Ovary (tissue), 9 donors: ENCODE measurements around the gene TTLL11. TPM values are rescaled to one million over a fixed set of nuclear protein-coding genes. Genes with fewer than 3 reads are reported as not detected.
A peak's percentile ranks its signal among the peaks of the same experiment; 100 is the strongest.

Experiments used
- DNase-seq, 5 donors: peaks; one replicate each; pipeline ENCODE4 v3.0.0-alpha.2; 2019 to 2020
- H3K27ac ChIP-seq, 2 donors: fragments of 200-600 bp; one replicate each; pipeline versions ENCODE4 v1.5.1 to v1.8.0; 2019 to 2022
- H3K27me3 ChIP-seq: fragments of 200-600 bp; one replicate; pipeline ENCODE4 v1.8.0; 2022
- H3K36me3 ChIP-seq: fragments of 200-600 bp; sonication (generic); one replicate; pipeline ENCODE4 v1.5.1; 2019
- H3K4me1 ChIP-seq: one replicate; pipeline ENCODE4 v1.8.1; 2013; ENCODE audit warnings: mild to moderate bottlenecking, moderate library complexity; ENCODE audit not compliant: insufficient read depth
- H3K4me3 ChIP-seq: fragments of 200-600 bp; sonication (generic); one replicate; pipeline ENCODE4 v1.5.1; 2017
- H3K9me3 ChIP-seq, 2 donors: fragments of 200-600 bp in 1 of 2; sonication (generic) in 1 of 2; one replicate each; pipeline versions ENCODE4 v1.5.1 to v1.8.1; 2013 to 2019; ENCODE audit warnings: mild to moderate bottlenecking in 1 of 2, moderate library complexity in 1 of 2
- EP300 ChIP-seq: sonication (generic); formaldehyde crosslinking; IDR thresholded peaks from one replicate; pipeline ENCODE4 v1.6.1; 2017; ENCODE audit warnings: antibody characterized with exemption
- POLR2A ChIP-seq: fragments of 450-650 bp; IDR thresholded peaks from one replicate; pipeline ENCODE4 v1.6.1; 2017; ENCODE audit warnings: antibody characterized with exemption, mild to moderate bottlenecking, moderate library complexity
- WGBS, 3 donors: extraction: QIAGEN DNeasy Blood & Tissue Kit in 1 of 3; methylation state at CpG; one replicate each; pipeline versions ENCODE4 v1.1.5 to v1.1.7; 2013 to 2017; 5-methylcytosine and 5-hydroxymethylcytosine counted together
- intact Hi-C, 4 donors: fragments of 100-400 bp; cut with DNase I; formaldehyde crosslinking; loops; one replicate each; pipeline versions ENCODE4 v1.11.0 to v1.15.1; 2022 to 2023
- polyA plus RNA-seq, 2 donors: library from polyadenylated mRNA; stranded (reverse); fragments of 200-250 nt in 1 of 2; fragments of 350-450 nt in 1 of 2; fragmentation: Illumina TruSeq in 1 of 2; extraction: RNeasy Lipid Tissue Mini Kit (QIAGEN cat#74804) in 1 of 2; gene quantifications; one replicate each; pipeline ENCODE4 v1.2.3, GENCODE V29; 2013 to 2014
- total RNA-seq, 7 donors: library from RNA; depleted of rRNA in 2 of 7; stranded (reverse); fragments of >200 nt in 2 of 7; fragmentation: NEBNext Ultra II Directional in 3 of 7; extraction: Animal tissue kit (Norgen Biotek cat#: 25700) in 3 of 7; gene quantifications; one replicate each; pipeline versions ENCODE4 v1.1.0 to v1.2.4, GENCODE V29; 2016 to 2023
- TF ChIP-seq, protein P1 (sequence below), 3 donors: fragments of 450-650 bp in 2 of 3; fragments of 200-600 bp in 1 of 3; IDR thresholded peaks; one replicate each; pipeline versions ENCODE4 v1.5.1 to v1.8.0; 2016 to 2022; ENCODE audit warnings: antibody characterized with exemption in 3 of 3, mild to moderate bottlenecking in 1 of 3
- donor health status: DM: no; HTN: no; CAD: no; lungs with moderate emphysema.
- donor health status: DM: no; HTN: no; CAD: no.
- donor health status: Bipolar disorder and iron deficiency.
- donor health status: DM: yes; HTN: yes; CAD: no.
- donor health status: DM: no; HTN: no; CAD: no.
- donor health status: DM: yes; HTN: yes; CAD: no.

Gene TTLL11
- total and polyA plus RNA-seq, 9 donors: 6.1 to 13.5 (median 9.2) TPM

DNA sequence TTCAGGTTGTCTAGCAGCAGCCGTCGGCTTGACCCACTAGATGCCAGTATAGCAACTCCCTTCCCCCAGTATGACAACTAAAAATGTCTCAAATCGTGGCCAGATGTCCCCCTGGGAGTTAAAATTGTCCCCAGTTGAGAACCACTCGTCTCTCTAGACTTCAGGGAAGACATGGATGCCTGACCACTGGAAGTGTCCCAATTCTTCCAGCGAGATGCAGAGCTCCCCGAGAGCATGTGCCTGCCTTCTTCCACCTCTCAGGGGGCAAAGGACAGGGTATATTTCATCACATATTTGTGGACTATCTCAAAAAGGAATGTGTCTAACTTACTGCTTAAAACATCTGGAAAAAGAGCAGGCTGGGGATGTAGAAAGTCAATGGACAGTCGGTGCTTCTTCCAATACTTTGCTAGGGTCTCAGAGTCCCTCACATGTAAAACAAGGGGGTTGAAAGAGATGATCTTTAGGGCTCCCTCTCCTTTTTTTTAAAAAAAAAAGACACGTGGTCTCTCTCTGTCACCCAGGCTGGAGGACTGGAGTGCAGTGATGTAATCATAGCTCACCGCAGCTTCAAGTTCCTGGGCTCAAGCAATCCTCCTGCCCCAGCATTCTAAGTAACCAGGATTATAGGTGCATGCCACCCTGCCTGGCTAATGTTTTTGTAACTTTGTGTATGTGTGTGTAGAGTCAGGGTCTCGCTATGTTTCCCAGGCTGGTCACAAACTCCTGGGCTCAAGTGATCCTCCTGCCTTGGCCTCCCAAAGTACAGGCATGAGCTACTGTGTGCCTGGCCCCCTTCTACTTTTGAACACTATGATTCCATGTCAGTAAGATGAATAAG, 251.1 kb downstream of the TTLL11 start:
- Histone ChIP-seq H3K9me3 (no peaks in the 10 kb centered on the region), H3K4me3 (no peak overlapping the region), H3K27me3 (no peaks in the 10 kb centered on the region), H3K27ac (peak overlapping the region in 1 of 2 donors; percentile 17), H3K4me1 (peaks cover 14% of the 10 kb centered on the region), H3K36me3 (no peaks in the 10 kb centered on the region)
- 57 to 66% (median 63%) methylated on average over 10 of the region's 10 CpGs for WGBS, 3 donors
- TF ChIP-seq POLR2A (no peak), EP300 (no peak)
- TF ChIP-seq, protein P1, sequence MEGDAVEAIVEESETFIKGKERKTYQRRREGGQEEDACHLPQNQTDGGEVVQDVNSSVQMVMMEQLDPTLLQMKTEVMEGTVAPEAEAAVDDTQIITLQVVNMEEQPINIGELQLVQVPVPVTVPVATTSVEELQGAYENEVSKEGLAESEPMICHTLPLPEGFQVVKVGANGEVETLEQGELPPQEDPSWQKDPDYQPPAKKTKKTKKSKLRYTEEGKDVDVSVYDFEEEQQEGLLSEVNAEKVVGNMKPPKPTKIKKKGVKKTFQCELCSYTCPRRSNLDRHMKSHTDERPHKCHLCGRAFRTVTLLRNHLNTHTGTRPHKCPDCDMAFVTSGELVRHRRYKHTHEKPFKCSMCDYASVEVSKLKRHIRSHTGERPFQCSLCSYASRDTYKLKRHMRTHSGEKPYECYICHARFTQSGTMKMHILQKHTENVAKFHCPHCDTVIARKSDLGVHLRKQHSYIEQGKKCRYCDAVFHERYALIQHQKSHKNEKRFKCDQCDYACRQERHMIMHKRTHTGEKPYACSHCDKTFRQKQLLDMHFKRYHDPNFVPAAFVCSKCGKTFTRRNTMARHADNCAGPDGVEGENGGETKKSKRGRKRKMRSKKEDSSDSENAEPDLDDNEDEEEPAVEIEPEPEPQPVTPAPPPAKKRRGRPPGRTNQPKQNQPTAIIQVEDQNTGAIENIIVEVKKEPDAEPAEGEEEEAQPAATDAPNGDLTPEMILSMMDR (IDR thresholded peaks at IDR 0.05): no peak
- intact Hi-C loops: no loop called here
- DNase-seq: peak in 1 of 5 donors; percentile 58

- Histone ChIP-seq H3K27ac (peak overlapping the region in 1 of 2 donors; percentile 17), H3K4me1 (peaks cover 14% of the 10 kb centered on the region), H3K27me3 (no peaks in the 10 kb centered on the region), H3K9me3 (no peaks in the 10 kb centered on the region), H3K36me3 (no peaks in the 10 kb centered on the region), H3K4me3 (no peak overlapping the region)
- WGBS, 3 donors: 90 to 96% (median 91%) methylated on average over 20 of the region's 20 CpGs
- TF ChIP-seq EP300 (no peak), POLR2A (no peak)
- TF ChIP-seq, protein P1 (IDR thresholded peaks at IDR 0.05): no peak
- intact Hi-C loops: no loop called here
- DNase-seq: peak in 2 of 5 donors; percentile 7 to 13
Observed at GRCh38 chr9:121840838-121841760, 252.0 kb downstream of the TTLL11 start.

DNA sequence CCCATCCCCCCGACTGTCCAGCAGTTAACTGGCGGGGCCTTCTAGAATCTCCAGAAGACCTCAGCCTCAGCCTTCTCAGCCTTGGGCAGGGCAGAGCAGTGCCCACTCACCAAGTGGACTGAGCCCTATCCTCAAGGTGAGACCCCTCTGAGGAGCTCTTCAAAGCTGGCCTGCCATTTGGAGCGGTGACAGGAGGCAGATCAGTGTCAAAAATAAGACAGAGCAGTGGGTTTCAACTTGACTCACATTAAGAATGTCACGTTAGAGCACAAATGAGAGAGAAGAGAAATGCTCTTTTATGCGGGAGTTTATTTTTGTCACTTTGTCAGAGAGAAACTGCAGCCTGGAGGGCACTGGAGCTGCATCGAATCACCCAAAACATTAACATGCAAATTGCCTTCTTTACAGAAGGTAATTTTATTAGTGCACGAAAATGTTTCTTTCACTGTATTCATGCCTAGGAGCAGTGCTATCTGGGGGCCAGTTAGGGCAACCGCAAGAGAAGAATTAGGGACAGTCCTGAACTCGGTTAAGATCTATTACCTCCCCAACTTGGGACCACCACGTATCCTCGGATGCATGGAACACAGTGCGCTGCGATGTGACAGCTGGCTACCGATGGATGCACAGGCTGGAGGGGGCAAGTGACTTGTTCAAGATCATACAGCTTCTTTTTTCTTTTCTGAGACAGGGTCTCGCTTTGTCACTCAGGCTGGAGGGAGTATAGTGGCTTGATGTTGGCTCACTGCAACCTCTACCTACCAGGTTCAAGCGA, 253.2 kb downstream of the TTLL11 start:
- no peak for TF ChIP-seq POLR2A
- TF ChIP-seq EP300: no peak
- TF ChIP-seq, protein P1 (IDR thresholded peaks at IDR 0.05): no peak
- intact Hi-C loops: loop anchor here in 2 of 4 donors (5.0 to 10.0 kb wide), 2 partner anchors 47 to 155 kb away; no protein-coding TSS in a partner anchor
- H3K9me3 ChIP-seq: no peaks in the 10 kb centered on the region
- H3K27me3 ChIP-seq: no peaks in the 10 kb centered on the region
- WGBS, 3 donors: 91 to 97% (median 92%) methylated on average over 16 of the region's 16 CpGs
- DNase-seq: peak in 1 of 5 donors; percentile 5
- H3K36me3 ChIP-seq: no peaks in the 10 kb centered on the region
- peaks cover 14% of the 10 kb centered on the region for H3K4me1 ChIP-seq
- no peak overlapping the region for H3K27ac ChIP-seq
- no peak overlapping the region for H3K4me3 ChIP-seq
